ENCODE results near the gene FIGNL2.

FIGNL2 gene

GRCh38 chr12:51848326-51848727 lies at the start of gene FIGNL2:
FIGNL2 (minus strand) TSS chr12:51848718; CDS start chr12:51822413, 26,305 bp downstream.
- TF ChIP-seq FOXP2 (optimal IDR thresholded peaks at IDR 0.05; ENCODE audit: control extremely low read depth, extremely low read length, insufficient read depth) (no peak), POLR2AphosphoS5 (IDR thresholded peaks at IDR 0.05; ENCODE audit: borderline replicate concordance, low read depth, low read length) (no peak), EZH2 (IDR thresholded peaks at IDR 0.05) (no peak)
- Histone ChIP-seq H3K9me3 (ENCODE audit: low read depth, low read length) (no peaks in the 10 kb centered on the region), H3K9ac (ENCODE audit: insufficient read length) (no peak within 1 kb of the TSS), H3K4me3 (no peak within 1 kb of the TSS), H3K27ac (no peak within 1 kb of the TSS), H3K36me3 (ENCODE audit: insufficient read depth, low read length) (no peaks in the 10 kb centered on the region)
- DNase-seq (ENCODE audit: low read depth, low spot score) = no peak

- TF ChIP-seq POLR2AphosphoS5 (IDR thresholded peaks at IDR 0.05; ENCODE audit: borderline replicate concordance, low read depth, low read length) (no peak), FOXP2 (optimal IDR thresholded peaks at IDR 0.05; ENCODE audit: control extremely low read depth, extremely low read length, insufficient read depth) (no peak), EZH2 (IDR thresholded peaks at IDR 0.05) (no peak)
- Histone ChIP-seq H3K36me3 (ENCODE audit: insufficient read depth, low read length) (no peaks in the 10 kb centered on the region), H3K27ac (no peak overlapping the region), H3K4me3 (no peak overlapping the region), H3K9me3 (ENCODE audit: low read depth, low read length) (no peaks in the 10 kb centered on the region), H3K9ac (ENCODE audit: insufficient read length) (no peak overlapping the region)
- DNase-seq (ENCODE audit: low read depth, low spot score) = no peak
These were observed 48.7 kb upstream of the FIGNL2 start for GRCh38 chr12:51897181-51897580.

- TF ChIP-seq POLR2AphosphoS5 (IDR thresholded peaks at IDR 0.05; ENCODE audit: borderline replicate concordance, low read depth, low read length) (no peak), EZH2 (IDR thresholded peaks at IDR 0.05) (no peak), FOXP2 (optimal IDR thresholded peaks at IDR 0.05; ENCODE audit: control extremely low read depth, extremely low read length, insufficient read depth) (no peak)
- Histone ChIP-seq H3K4me3 (no peak overlapping the region), H3K27ac (no peak overlapping the region), H3K9me3 (ENCODE audit: low read depth, low read length) (no peaks in the 10 kb centered on the region), H3K9ac (ENCODE audit: insufficient read length) (no peak overlapping the region), H3K36me3 (ENCODE audit: insufficient read depth, low read length) (no peaks in the 10 kb centered on the region)
- DNase-seq (ENCODE audit: low read depth, low spot score) = no peak
These were observed 47.7 kb upstream of the FIGNL2 start for GRCh38 chr12:51896236-51896635.

GRCh38 chr12:51895378-51896135 lies 47.0 kb upstream of the FIGNL2 start:
- Histone ChIP-seq H3K9me3 (ENCODE audit: low read depth, low read length) (no peaks in the 10 kb centered on the region), H3K9ac (ENCODE audit: insufficient read length) (no peak overlapping the region), H3K27ac (no peak overlapping the region), H3K4me3 (no peak overlapping the region), H3K36me3 (ENCODE audit: insufficient read depth, low read length) (no peaks in the 10 kb centered on the region)
- DNase-seq (ENCODE audit: low read depth, low spot score) = no peak
- TF ChIP-seq EZH2 (IDR thresholded peaks at IDR 0.05) = no peak
- TF ChIP-seq POLR2AphosphoS5 (IDR thresholded peaks at IDR 0.05; ENCODE audit: borderline replicate concordance, low read depth, low read length) = no peak
- TF ChIP-seq FOXP2 (optimal IDR thresholded peaks at IDR 0.05; ENCODE audit: control extremely low read depth, extremely low read length, insufficient read depth) = no peak

GRCh38 chr12:51893786-51894185 lies 45.3 kb upstream of the FIGNL2 start:
- TF ChIP-seq FOXP2 (optimal IDR thresholded peaks at IDR 0.05; ENCODE audit: control extremely low read depth, extremely low read length, insufficient read depth) (no peak), EZH2 (IDR thresholded peaks at IDR 0.05) (no peak), POLR2AphosphoS5 (IDR thresholded peaks at IDR 0.05; ENCODE audit: borderline replicate concordance, low read depth, low read length) (no peak)
- DNase-seq (ENCODE audit: low read depth, low spot score) = no peak
- Histone ChIP-seq H3K36me3 (ENCODE audit: insufficient read depth, low read length) (no peaks in the 10 kb centered on the region), H3K9me3 (ENCODE audit: low read depth, low read length) (no peaks in the 10 kb centered on the region), H3K4me3 (no peak overlapping the region), H3K9ac (ENCODE audit: insufficient read length) (no peak overlapping the region), H3K27ac (no peak overlapping the region)

GRCh38 chr12:51891843-51892242 lies 43.3 kb upstream of the FIGNL2 start:
- Histone ChIP-seq H3K9me3 (ENCODE audit: low read depth, low read length) (no peaks in the 10 kb centered on the region), H3K27ac (no peak overlapping the region), H3K9ac (ENCODE audit: insufficient read length) (no peak overlapping the region), H3K4me3 (no peak overlapping the region), H3K36me3 (ENCODE audit: insufficient read depth, low read length) (no peaks in the 10 kb centered on the region)
- no peak for DNase-seq (ENCODE audit: low read depth, low spot score)
- TF ChIP-seq FOXP2 (optimal IDR thresholded peaks at IDR 0.05; ENCODE audit: control extremely low read depth, extremely low read length, insufficient read depth) (no peak), POLR2AphosphoS5 (IDR thresholded peaks at IDR 0.05; ENCODE audit: borderline replicate concordance, low read depth, low read length) (no peak), EZH2 (IDR thresholded peaks at IDR 0.05) (no peak)

GRCh38 chr12:51890511-51891171 lies 42.1 kb upstream of the FIGNL2 start:
- DNase-seq (ENCODE audit: low read depth, low spot score) = no peak
- no peaks in the 10 kb centered on the region for H3K9me3 ChIP-seq (ENCODE audit: low read depth, low read length)
- no peak overlapping the region for H3K4me3 ChIP-seq
- no peak for TF ChIP-seq POLR2AphosphoS5 (IDR thresholded peaks at IDR 0.05; ENCODE audit: borderline replicate concordance, low read depth, low read length)
- no peak for TF ChIP-seq EZH2 (IDR thresholded peaks at IDR 0.05)
- no peak for TF ChIP-seq FOXP2 (optimal IDR thresholded peaks at IDR 0.05; ENCODE audit: control extremely low read depth, extremely low read length, insufficient read depth)
- H3K27ac ChIP-seq = no peak overlapping the region
- H3K36me3 ChIP-seq (ENCODE audit: insufficient read depth, low read length) = no peaks in the 10 kb centered on the region
- no peak overlapping the region for H3K9ac ChIP-seq (ENCODE audit: insufficient read length)

- no peak overlapping the region for H3K9ac ChIP-seq (ENCODE audit: insufficient read length)
- no peak overlapping the region for H3K4me3 ChIP-seq
- no peak overlapping the region for H3K27ac ChIP-seq
- no peak for DNase-seq (ENCODE audit: low read depth, low spot score)
- TF ChIP-seq FOXP2 (optimal IDR thresholded peaks at IDR 0.05; ENCODE audit: control extremely low read depth, extremely low read length, insufficient read depth) (no peak), EZH2 (IDR thresholded peaks at IDR 0.05) (no peak), POLR2AphosphoS5 (IDR thresholded peaks at IDR 0.05; ENCODE audit: borderline replicate concordance, low read depth, low read length) (no peak)
- no peaks in the 10 kb centered on the region for H3K36me3 ChIP-seq (ENCODE audit: insufficient read depth, low read length)
- no peaks in the 10 kb centered on the region for H3K9me3 ChIP-seq (ENCODE audit: low read depth, low read length)
These were observed 41.6 kb upstream of the FIGNL2 start for GRCh38 chr12:51890133-51890464.

All from SK-N-MC (cell line).